Erythroblast (primary cell): ENCODE data around the gene FAM174A.

ENCODE experiments used
- GATA1 ChIP-seq: IDR thresholded peaks from 2 replicates; pipeline ENCODE4 v1.6.1; 2011; ENCODE audit warnings: low read depth, mild to moderate bottlenecking, control low read depth, low read length, moderate library complexity
- POLR2A ChIP-seq: IDR thresholded peaks from 2 replicates; pipeline ENCODE4 v1.6.1; 2011; ENCODE audit warnings: mild to moderate bottlenecking, low read length

DNA sequence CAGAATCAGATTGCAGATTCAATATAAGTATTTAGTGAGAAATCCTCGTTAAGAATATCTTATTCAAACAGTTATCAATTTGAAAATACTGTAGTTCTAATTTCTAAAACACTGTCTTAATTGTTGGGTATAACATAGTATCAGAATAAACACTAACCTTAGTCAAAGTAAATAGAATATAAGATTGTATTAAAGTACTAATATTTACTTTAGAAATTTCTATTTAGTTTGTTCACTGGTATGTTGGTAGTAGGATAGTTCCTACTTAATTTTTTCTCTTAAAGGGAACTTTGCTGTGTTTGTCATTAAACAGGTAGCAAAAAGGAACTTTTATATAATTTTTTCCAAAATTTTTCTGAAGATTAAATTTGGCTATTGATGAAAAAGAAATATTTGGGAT, 42.3 kb downstream of the FAM174A start:
- TF ChIP-seq POLR2A (no peak), GATA1 (no peak)
